ENCODE measurements around the gene BPI.
A peak's percentile ranks its signal among the peaks of the same experiment; 100 is the strongest.

Gene BPI

GRCh38 chr20:38345643-38346042 is 41.7 kb downstream of the BPI start:
- CTCF ChIA-PET: no interaction called here

DNA sequence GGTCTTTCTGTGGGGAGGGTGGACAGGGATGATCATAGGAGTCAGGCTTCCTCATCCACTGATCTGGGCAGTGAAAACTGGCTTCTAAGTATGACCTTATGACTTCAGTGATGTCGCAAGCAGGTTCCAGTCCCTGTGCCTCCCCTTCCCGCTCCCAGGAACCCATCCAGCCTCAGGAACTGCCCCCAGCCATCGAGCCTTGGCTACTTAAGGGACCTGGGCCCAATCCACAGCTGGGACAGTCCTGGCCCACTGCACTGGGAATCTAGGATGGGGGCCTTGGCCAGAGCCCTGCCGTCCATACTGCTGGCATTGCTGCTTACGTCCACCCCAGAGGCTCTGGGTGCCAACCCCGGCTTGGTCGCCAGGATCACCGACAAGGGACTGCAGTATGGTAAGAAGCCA is 42.3 kb downstream of the BPI start, which contains the start of gene LBP:
Gene LBP, plus strand, starts transcription at position 236 of the 405 bp plus-strand sequence. Its CDS starts 35 bp downstream, at position 271.
- Histone ChIP-seq H3K4me1 (ENCODE audit: control extremely low read depth in 1 of 4, control insufficient read depth in 4 of 4, insufficient read depth in 4 of 4, low read length in 3 of 4) (no peaks in the 10 kb centered on the region), H3K27me3 (replicated peaks in 2 of 5; ENCODE audit: control insufficient read depth in 4 of 5, insufficient read depth in 5 of 5, low read length in 4 of 5) (peaks cover 0 to 16% (median 10%) of the 10 kb centered on the region in 5 experiments), H3K9me3 (ENCODE audit: control extremely low read depth in 1 of 5, control insufficient read depth in 4 of 5, insufficient read depth in 2 of 5, low read depth in 1 of 5, low read length in 4 of 5) (no peaks in the 10 kb centered on the region), H3K36me3 (ENCODE audit: control insufficient read depth in 4 of 4, insufficient read depth in 4 of 4, low read length in 3 of 4) (no peaks in the 10 kb centered on the region), H3K4me3 (ENCODE audit: control insufficient read depth in 1 of 7, extremely low read depth in 1 of 7, insufficient read depth in 4 of 7, low read depth in 2 of 7, low read length in 6 of 7) (no peak within 1 kb of the TSS), H3K27ac (ENCODE audit: insufficient read depth in 1 of 2, low read depth in 1 of 2, low read length in 2 of 2, poor library complexity in 1 of 2, severe bottlenecking in 2 of 2) (no peak within 1 kb of the TSS)
- ChIA-PET CTCF (no interaction called here), POLR2A (no interaction called here)
- DNase-seq: no peak
- WGBS (ENCODE audit: insufficient coverage): 98% methylated on average over 8 of the region's 8 CpGs

More at GRCh38 chr20:38345643-38346042, 41.7 kb downstream of the BPI start:
- 6% methylated on average over 2 of the region's 2 CpGs for WGBS (ENCODE audit: insufficient coverage)
- no peak for DNase-seq
- Histone ChIP-seq H3K27ac (ENCODE audit: insufficient read depth in 1 of 2, low read depth in 1 of 2, low read length in 2 of 2, poor library complexity in 1 of 2, severe bottlenecking in 2 of 2) (no peak overlapping the region), H3K4me1 (ENCODE audit: control extremely low read depth in 1 of 4, control insufficient read depth in 4 of 4, insufficient read depth in 4 of 4, low read length in 3 of 4) (no peaks in the 10 kb centered on the region), H3K4me3 (ENCODE audit: control insufficient read depth in 1 of 7, extremely low read depth in 1 of 7, insufficient read depth in 4 of 7, low read depth in 2 of 7, low read length in 6 of 7) (no peak overlapping the region), H3K9me3 (ENCODE audit: control extremely low read depth in 1 of 5, control insufficient read depth in 4 of 5, insufficient read depth in 2 of 5, low read depth in 1 of 5, low read length in 4 of 5) (no peaks in the 10 kb centered on the region), H3K27me3 (replicated peaks in 2 of 5; ENCODE audit: control insufficient read depth in 4 of 5, insufficient read depth in 5 of 5, low read length in 4 of 5) (peaks cover 0 to 17% (median 13%) of the 10 kb centered on the region in 5 experiments), H3K36me3 (ENCODE audit: control insufficient read depth in 4 of 4, insufficient read depth in 4 of 4, low read length in 3 of 4) (no peaks in the 10 kb centered on the region)
- POLR2A ChIA-PET: no interaction called here

GRCh38 chr20:38346741-38347140 is 42.8 kb downstream of the BPI start:
- H3K27me3 ChIP-seq (replicated peaks in 2 of 5; ENCODE audit: control insufficient read depth in 4 of 5, insufficient read depth in 5 of 5, low read length in 4 of 5): peaks cover 0 to 16% (median 10%) of the 10 kb centered on the region in 5 experiments
- POLR2A ChIA-PET: no interaction called here

DNA sequence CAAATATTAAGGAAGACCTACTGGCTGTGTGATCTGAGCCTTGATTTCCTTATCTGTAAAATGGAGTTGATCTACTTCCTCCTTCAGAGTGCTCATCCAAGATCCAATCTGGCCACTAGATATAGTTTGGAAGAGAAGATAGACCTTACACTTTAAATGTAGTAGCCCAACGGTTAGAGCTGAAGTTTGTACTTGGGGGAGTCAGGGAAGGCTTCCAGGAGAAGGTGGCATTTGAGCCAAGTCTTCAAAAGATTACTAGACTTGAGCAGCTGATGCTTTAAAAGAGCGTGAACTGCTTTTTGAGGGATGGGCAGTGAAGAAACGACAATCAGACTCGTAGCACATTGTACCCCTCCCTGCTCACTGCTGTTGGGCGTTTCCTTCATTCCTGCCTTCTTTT is 45.9 kb downstream of the BPI start:
- Histone ChIP-seq H3K36me3 (ENCODE audit: control insufficient read depth in 4 of 4, insufficient read depth in 4 of 4, low read length in 3 of 4) (no peaks in the 10 kb centered on the region), H3K4me1 (ENCODE audit: control extremely low read depth in 1 of 4, control insufficient read depth in 4 of 4, insufficient read depth in 4 of 4, low read length in 3 of 4) (no peaks in the 10 kb centered on the region), H3K4me3 (ENCODE audit: control insufficient read depth in 1 of 7, extremely low read depth in 1 of 7, insufficient read depth in 4 of 7, low read depth in 2 of 7, low read length in 6 of 7) (no peak overlapping the region), H3K27ac (ENCODE audit: insufficient read depth in 1 of 2, low read depth in 1 of 2, low read length in 2 of 2, poor library complexity in 1 of 2, severe bottlenecking in 2 of 2) (no peak overlapping the region), H3K9me3 (ENCODE audit: control extremely low read depth in 1 of 5, control insufficient read depth in 4 of 5, insufficient read depth in 2 of 5, low read depth in 1 of 5, low read length in 4 of 5) (no peaks in the 10 kb centered on the region), H3K27me3 (replicated peaks in 2 of 5; ENCODE audit: control insufficient read depth in 4 of 5, insufficient read depth in 5 of 5, low read length in 4 of 5) (peaks cover 0 to 7% (median under 1%) of the 10 kb centered on the region in 5 experiments)
- no peak for DNase-seq
- ChIA-PET CTCF (interaction anchor here (0.9 kb wide), 1 partner anchor 43 kb away, joined by 3 read pairs; no protein-coding TSS in a partner anchor), POLR2A (no interaction called here)
- 96% methylated on average over 5 of the region's 5 CpGs for WGBS (ENCODE audit: insufficient coverage)

More at GRCh38 chr20:38346741-38347140, 42.8 kb downstream of the BPI start:
- H3K4me3 ChIP-seq (ENCODE audit: control insufficient read depth in 1 of 7, extremely low read depth in 1 of 7, insufficient read depth in 4 of 7, low read depth in 2 of 7, low read length in 6 of 7): no peak overlapping the region
- WGBS (ENCODE audit: insufficient coverage): 100% methylated on average over 3 of the region's 4 CpGs
- CTCF ChIA-PET: no interaction called here
- no peak overlapping the region for H3K27ac ChIP-seq (ENCODE audit: insufficient read depth in 1 of 2, low read depth in 1 of 2, low read length in 2 of 2, poor library complexity in 1 of 2, severe bottlenecking in 2 of 2)
- H3K36me3 ChIP-seq (ENCODE audit: control insufficient read depth in 4 of 4, insufficient read depth in 4 of 4, low read length in 3 of 4): no peaks in the 10 kb centered on the region
- no peaks in the 10 kb centered on the region for H3K4me1 ChIP-seq (ENCODE audit: control extremely low read depth in 1 of 4, control insufficient read depth in 4 of 4, insufficient read depth in 4 of 4, low read length in 3 of 4)
- DNase-seq: no peak
- H3K9me3 ChIP-seq (ENCODE audit: control extremely low read depth in 1 of 5, control insufficient read depth in 4 of 5, insufficient read depth in 2 of 5, low read depth in 1 of 5, low read length in 4 of 5): no peaks in the 10 kb centered on the region

DNA sequence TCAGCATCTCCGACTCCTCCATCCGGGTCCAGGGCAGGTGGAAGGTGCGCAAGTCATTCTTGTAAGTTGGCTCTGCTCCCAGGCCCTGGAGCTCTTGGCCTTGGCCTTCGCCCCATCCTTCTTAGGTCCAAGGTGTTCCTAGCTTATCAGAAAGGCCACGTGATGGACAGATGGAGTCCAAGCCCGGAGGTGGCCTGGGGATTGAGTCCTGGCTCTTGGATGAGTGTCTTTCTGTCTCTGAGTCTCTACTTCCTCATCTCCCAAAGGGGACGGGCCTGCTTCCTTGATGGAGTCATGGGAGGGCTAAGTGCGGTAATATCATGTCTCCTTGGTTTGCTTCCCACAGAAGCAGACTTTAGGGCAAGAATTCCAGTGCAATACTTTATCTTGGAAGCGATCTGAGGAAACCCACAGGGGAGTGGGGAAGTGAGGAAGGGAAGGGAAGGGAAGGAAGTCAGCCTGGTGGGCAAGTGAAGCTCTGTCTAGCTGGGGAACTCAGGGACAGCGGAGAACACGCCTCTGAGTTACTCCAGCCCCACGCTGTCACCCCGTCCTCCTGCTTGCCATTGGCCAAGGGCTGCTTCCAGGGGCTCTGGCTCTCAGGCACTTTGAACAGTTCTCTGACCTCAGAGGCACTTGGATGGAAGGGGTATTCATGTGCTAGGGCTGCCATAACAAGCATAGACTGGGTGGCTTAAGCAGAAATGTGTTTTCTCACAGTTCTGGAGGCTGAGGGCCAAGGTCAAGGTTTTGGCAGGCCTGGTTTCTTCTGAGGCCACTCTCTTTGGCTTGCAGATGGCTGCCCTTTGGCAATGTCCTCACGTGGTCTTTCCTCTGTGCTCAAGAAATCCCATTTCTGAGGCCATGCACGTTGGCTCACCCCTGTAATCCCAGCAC is 47.2 kb downstream of the BPI start:
- no peak for DNase-seq
- no peaks in the 10 kb centered on the region for H3K36me3 ChIP-seq (ENCODE audit: control insufficient read depth in 4 of 4, insufficient read depth in 4 of 4, low read length in 3 of 4)

GRCh38 chr20:38353316-38353715 is 49.4 kb downstream of the BPI start:
- H3K27me3 ChIP-seq (replicated peaks in 2 of 5; ENCODE audit: control insufficient read depth in 4 of 5, insufficient read depth in 5 of 5, low read length in 4 of 5): peaks cover 0 to 6% (median 0%) of the 10 kb centered on the region in 5 experiments
- H3K9me3 ChIP-seq (ENCODE audit: control extremely low read depth in 1 of 5, control insufficient read depth in 4 of 5, insufficient read depth in 2 of 5, low read depth in 1 of 5, low read length in 4 of 5): no peaks in the 10 kb centered on the region
- CTCF ChIA-PET: no interaction called here
- no peaks in the 10 kb centered on the region for H3K36me3 ChIP-seq (ENCODE audit: control insufficient read depth in 4 of 4, insufficient read depth in 4 of 4, low read length in 3 of 4)
- peaks cover 0 to 10% (median 3%) of the 10 kb centered on the region in 4 experiments for H3K4me1 ChIP-seq (ENCODE audit: control extremely low read depth in 1 of 4, control insufficient read depth in 4 of 4, insufficient read depth in 4 of 4, low read length in 3 of 4)
- H3K4me3 ChIP-seq (ENCODE audit: control insufficient read depth in 1 of 7, extremely low read depth in 1 of 7, insufficient read depth in 4 of 7, low read depth in 2 of 7, low read length in 6 of 7): no peak overlapping the region
- whole genome bisulfite sequencing (ENCODE audit: insufficient coverage): 55% methylated on average over 3 of the region's 7 CpGs
- POLR2A ChIA-PET: no interaction called here
- DNase-seq: peak in 1 of 3 donors; percentile 22
- H3K27ac ChIP-seq (ENCODE audit: insufficient read depth in 1 of 2, low read depth in 1 of 2, low read length in 2 of 2, poor library complexity in 1 of 2, severe bottlenecking in 2 of 2): no peak overlapping the region

More for the DNA sequence above, 47.2 kb downstream of the BPI start:
- H3K27me3 ChIP-seq (replicated peaks in 2 of 5; ENCODE audit: control insufficient read depth in 4 of 5, insufficient read depth in 5 of 5, low read length in 4 of 5): peaks cover 0 to 8% (median 0%) of the 10 kb centered on the region in 5 experiments
- H3K4me3 ChIP-seq (ENCODE audit: control insufficient read depth in 1 of 7, extremely low read depth in 1 of 7, insufficient read depth in 4 of 7, low read depth in 2 of 7, low read length in 6 of 7): no peak overlapping the region
- H3K9me3 ChIP-seq (ENCODE audit: control extremely low read depth in 1 of 5, control insufficient read depth in 4 of 5, insufficient read depth in 2 of 5, low read depth in 1 of 5, low read length in 4 of 5): no peaks in the 10 kb centered on the region
- H3K27ac ChIP-seq (ENCODE audit: insufficient read depth in 1 of 2, low read depth in 1 of 2, low read length in 2 of 2, poor library complexity in 1 of 2, severe bottlenecking in 2 of 2): no peak overlapping the region
- ChIA-PET POLR2A (interaction anchor here (0.7 kb wide), 1 partner anchor 138 kb away, joined by 3 read pairs; no protein-coding TSS in a partner anchor), CTCF (no interaction called here)
- H3K4me1 ChIP-seq (ENCODE audit: control extremely low read depth in 1 of 4, control insufficient read depth in 4 of 4, insufficient read depth in 4 of 4, low read length in 3 of 4): no peaks in the 10 kb centered on the region
- WGBS (ENCODE audit: insufficient coverage): 91% methylated on average over 9 of the region's 15 CpGs

GRCh38 chr20:38354227-38354626 is 50.3 kb downstream of the BPI start:
- no peak for DNase-seq
- no peak overlapping the region for H3K4me3 ChIP-seq (ENCODE audit: control insufficient read depth in 1 of 7, extremely low read depth in 1 of 7, insufficient read depth in 4 of 7, low read depth in 2 of 7, low read length in 6 of 7)
- WGBS (ENCODE audit: insufficient coverage): 95% methylated on average over 10 of the region's 10 CpGs
- POLR2A ChIA-PET: no interaction called here
- H3K4me1 ChIP-seq (ENCODE audit: control extremely low read depth in 1 of 4, control insufficient read depth in 4 of 4, insufficient read depth in 4 of 4, low read length in 3 of 4): peaks cover 0 to 10% (median 3%) of the 10 kb centered on the region in 4 experiments
- H3K27me3 ChIP-seq (replicated peaks in 2 of 5; ENCODE audit: control insufficient read depth in 4 of 5, insufficient read depth in 5 of 5, low read length in 4 of 5): peaks cover 0 to 5% (median 0%) of the 10 kb centered on the region in 5 experiments
- no peaks in the 10 kb centered on the region for H3K9me3 ChIP-seq (ENCODE audit: control extremely low read depth in 1 of 5, control insufficient read depth in 4 of 5, insufficient read depth in 2 of 5, low read depth in 1 of 5, low read length in 4 of 5)
- CTCF ChIA-PET: no interaction called here
- no peaks in the 10 kb centered on the region for H3K36me3 ChIP-seq (ENCODE audit: control insufficient read depth in 4 of 4, insufficient read depth in 4 of 4, low read length in 3 of 4)
- H3K27ac ChIP-seq (ENCODE audit: insufficient read depth in 1 of 2, low read depth in 1 of 2, low read length in 2 of 2, poor library complexity in 1 of 2, severe bottlenecking in 2 of 2): no peak overlapping the region
